ENCODE results near the gene RWDD1. TPM values are rescaled to one million over a fixed set of nuclear protein-coding genes. Genes with fewer than 3 reads are reported as not detected.

RWDD1 gene
- total RNA-seq, 1 donor from 2014 or later, result 49.6 TPM

DNA sequence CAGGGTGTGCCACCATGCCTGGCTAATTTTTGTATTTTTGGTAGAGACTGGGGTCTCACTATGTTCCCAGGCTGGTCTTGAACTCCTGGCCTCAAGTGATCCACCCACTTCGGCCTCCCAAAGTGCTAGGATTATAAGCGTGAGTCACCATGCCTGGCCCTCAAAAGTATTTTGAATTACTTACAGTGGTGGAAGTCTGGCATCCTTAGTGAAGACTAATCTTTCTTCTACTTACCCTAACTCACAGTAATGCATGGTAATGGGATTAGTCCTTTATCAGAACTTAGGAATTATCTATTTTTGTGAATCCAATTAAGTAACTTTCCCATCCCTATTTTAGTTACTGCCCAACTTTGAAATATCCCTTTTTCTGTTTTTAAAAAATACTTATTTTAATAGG, 3.9 kb downstream of the RWDD1 start:
- no peak overlapping the region for H3K4me3 Mint-ChIP-seq
- peaks cover 30% of the 10 kb centered on the region for H3K4me1 Mint-ChIP-seq
- no peak overlapping the region for H3K27ac Mint-ChIP-seq (ENCODE audit: unreplicated experiment)
- no peak for DNase-seq (ENCODE audit: low read depth, low spot score)
- no peaks in the 10 kb centered on the region for H3K9me3 Mint-ChIP-seq
- no peaks in the 10 kb centered on the region for H3K27me3 Mint-ChIP-seq (ENCODE audit: low read depth)
- H3K36me3 Mint-ChIP-seq (ENCODE audit: low read depth), result no peaks in the 10 kb centered on the region
- TF ChIP-seq, protein P1, sequence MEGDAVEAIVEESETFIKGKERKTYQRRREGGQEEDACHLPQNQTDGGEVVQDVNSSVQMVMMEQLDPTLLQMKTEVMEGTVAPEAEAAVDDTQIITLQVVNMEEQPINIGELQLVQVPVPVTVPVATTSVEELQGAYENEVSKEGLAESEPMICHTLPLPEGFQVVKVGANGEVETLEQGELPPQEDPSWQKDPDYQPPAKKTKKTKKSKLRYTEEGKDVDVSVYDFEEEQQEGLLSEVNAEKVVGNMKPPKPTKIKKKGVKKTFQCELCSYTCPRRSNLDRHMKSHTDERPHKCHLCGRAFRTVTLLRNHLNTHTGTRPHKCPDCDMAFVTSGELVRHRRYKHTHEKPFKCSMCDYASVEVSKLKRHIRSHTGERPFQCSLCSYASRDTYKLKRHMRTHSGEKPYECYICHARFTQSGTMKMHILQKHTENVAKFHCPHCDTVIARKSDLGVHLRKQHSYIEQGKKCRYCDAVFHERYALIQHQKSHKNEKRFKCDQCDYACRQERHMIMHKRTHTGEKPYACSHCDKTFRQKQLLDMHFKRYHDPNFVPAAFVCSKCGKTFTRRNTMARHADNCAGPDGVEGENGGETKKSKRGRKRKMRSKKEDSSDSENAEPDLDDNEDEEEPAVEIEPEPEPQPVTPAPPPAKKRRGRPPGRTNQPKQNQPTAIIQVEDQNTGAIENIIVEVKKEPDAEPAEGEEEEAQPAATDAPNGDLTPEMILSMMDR (conservative IDR thresholded peaks at IDR 0.05), result no peak

DNA sequence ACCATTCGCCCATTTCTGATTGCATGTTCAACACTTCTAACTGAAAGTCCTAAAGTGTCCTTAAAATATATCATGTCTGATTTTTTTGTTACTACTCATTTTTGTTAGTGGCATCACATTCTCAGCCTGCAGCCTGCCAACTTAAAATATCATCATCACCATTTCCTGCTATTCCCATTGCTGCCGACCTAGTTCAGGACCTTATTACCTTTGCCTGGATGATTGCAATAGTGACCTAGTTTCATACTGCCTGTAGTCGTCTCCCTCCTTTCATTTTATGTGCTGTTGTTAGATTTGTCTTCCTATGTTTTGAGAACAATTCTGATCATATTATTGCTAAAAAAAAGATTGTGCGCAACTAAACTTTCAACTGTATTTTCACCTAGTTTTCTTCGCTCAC, 6.2 kb downstream of the RWDD1 start:
- Mint-ChIP-seq H3K9me3 (no peaks in the 10 kb centered on the region), H3K36me3 (ENCODE audit: low read depth) (peaks cover 4% of the 10 kb centered on the region), H3K27me3 (ENCODE audit: low read depth) (no peaks in the 10 kb centered on the region), H3K4me3 (no peak overlapping the region), H3K27ac (ENCODE audit: unreplicated experiment) (no peak overlapping the region), H3K4me1 (peaks cover 16% of the 10 kb centered on the region)
- TF ChIP-seq, protein P1 (conservative IDR thresholded peaks at IDR 0.05), result no peak
- no peak for DNase-seq (ENCODE audit: low read depth, low spot score)

DNA sequence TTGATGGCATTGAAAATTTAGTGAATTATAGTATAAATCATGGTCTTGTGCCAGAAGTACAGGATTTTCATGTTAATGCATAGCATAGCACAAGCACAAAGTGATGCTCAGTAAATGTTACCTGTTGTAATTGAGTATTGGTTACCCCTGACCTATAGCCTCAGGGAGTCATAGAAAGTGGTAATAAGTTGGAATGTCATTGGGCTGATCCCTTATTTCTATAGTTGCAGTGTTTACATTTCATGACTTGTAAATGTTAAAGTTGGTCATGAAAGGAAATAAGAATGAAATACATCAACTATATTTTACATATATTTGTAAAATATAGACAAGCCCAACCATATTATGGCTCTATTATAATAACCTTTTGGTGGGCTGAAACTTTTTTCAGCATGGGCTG, 7.0 kb downstream of the RWDD1 start:
- no peaks in the 10 kb centered on the region for H3K9me3 Mint-ChIP-seq
- H3K27me3 Mint-ChIP-seq (ENCODE audit: low read depth), result no peaks in the 10 kb centered on the region
- no peak for DNase-seq (ENCODE audit: low read depth, low spot score)
- no peak overlapping the region for H3K4me3 Mint-ChIP-seq
- TF ChIP-seq, protein P1 (conservative IDR thresholded peaks at IDR 0.05), result no peak
- peaks cover 9% of the 10 kb centered on the region for H3K4me1 Mint-ChIP-seq
- no peak overlapping the region for H3K27ac Mint-ChIP-seq (ENCODE audit: unreplicated experiment)
- peaks cover 6% of the 10 kb centered on the region for H3K36me3 Mint-ChIP-seq (ENCODE audit: low read depth)

DNA sequence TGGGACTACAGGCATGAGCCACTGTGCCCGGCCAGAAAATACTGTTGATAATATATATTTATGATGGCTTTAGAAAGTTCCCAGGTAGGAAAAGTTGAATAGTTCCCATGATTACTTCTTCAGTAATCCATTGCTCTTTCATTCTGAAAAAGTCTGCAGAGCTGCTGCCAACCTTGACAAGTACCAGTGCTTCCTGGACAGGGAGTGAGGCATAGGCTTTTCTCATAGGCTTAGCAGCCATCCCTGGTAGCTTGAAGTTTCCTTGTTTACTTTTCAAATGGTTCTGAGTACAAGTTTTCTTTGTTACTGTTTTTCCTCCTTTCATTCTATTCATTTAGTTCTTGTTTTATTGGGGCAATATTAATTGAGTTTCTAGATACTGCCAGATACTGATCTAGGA, 7.8 kb downstream of the RWDD1 start:
- H3K4me3 Mint-ChIP-seq, result no peak overlapping the region
- H3K27ac Mint-ChIP-seq (ENCODE audit: unreplicated experiment), result no peak overlapping the region
- peaks cover 1% of the 10 kb centered on the region for H3K4me1 Mint-ChIP-seq
- no peaks in the 10 kb centered on the region for H3K9me3 Mint-ChIP-seq
- no peaks in the 10 kb centered on the region for H3K27me3 Mint-ChIP-seq (ENCODE audit: low read depth)
- peaks cover 6% of the 10 kb centered on the region for H3K36me3 Mint-ChIP-seq (ENCODE audit: low read depth)
- TF ChIP-seq, protein P1 (conservative IDR thresholded peaks at IDR 0.05), result no peak
- no peak for DNase-seq (ENCODE audit: low read depth, low spot score)

DNA sequence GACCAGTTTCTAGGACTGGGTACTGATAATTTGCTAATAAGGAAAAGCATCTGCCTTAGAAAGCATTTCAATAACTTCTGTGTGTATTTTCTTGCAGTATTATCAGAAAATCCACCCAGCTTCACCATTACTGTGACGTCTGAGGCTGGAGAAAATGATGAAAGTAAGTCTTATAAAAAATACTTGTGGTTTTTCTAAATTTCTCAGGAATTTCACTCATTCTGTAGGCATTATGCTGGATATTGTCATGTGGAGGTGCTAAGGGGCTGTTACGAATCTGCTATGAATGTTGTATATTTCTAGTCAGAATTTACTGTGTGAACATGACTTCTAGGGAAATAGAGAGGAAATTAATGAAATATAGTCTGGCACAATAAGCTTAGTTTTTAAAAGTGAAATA, 8.9 kb downstream of the RWDD1 start:
- H3K36me3 Mint-ChIP-seq (ENCODE audit: low read depth), result peaks cover 9% of the 10 kb centered on the region
- H3K4me3 Mint-ChIP-seq, result no peak overlapping the region
- no peak for DNase-seq (ENCODE audit: low read depth, low spot score)
- H3K27me3 Mint-ChIP-seq (ENCODE audit: low read depth), result no peaks in the 10 kb centered on the region
- no peak overlapping the region for H3K27ac Mint-ChIP-seq (ENCODE audit: unreplicated experiment)
- H3K4me1 Mint-ChIP-seq, result no peaks in the 10 kb centered on the region
- TF ChIP-seq, protein P1 (conservative IDR thresholded peaks at IDR 0.05), result no peak
- H3K9me3 Mint-ChIP-seq, result no peaks in the 10 kb centered on the region

DNA sequence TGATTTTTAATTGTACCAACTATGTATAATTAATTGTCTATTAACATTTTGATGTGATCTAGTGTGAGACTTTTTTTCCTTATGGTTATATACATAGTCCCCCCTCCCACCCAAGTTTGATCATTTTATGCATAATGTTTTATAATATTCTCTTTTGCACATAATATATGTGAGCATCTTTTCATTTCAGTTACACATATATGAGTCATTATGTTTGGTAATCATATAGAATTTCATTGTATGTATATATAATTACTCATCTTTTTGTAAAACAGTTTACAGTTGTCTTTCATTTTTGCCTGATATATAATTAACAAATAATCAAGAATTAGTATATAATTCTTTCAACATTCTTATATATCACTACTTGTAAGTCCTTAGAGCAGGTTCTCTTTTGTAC, 15.0 kb downstream of the RWDD1 start:
- Mint-ChIP-seq H3K36me3 (ENCODE audit: low read depth) (peaks cover 20% of the 10 kb centered on the region), H3K27ac (ENCODE audit: unreplicated experiment) (no peak overlapping the region), H3K27me3 (ENCODE audit: low read depth) (no peaks in the 10 kb centered on the region), H3K9me3 (no peaks in the 10 kb centered on the region), H3K4me1 (no peaks in the 10 kb centered on the region), H3K4me3 (no peak overlapping the region)
- TF ChIP-seq, protein P1 (conservative IDR thresholded peaks at IDR 0.05), result no peak
- DNase-seq (ENCODE audit: low read depth, low spot score), result no peak

All from neural crest cell (in vitro differentiated cells).